K562 (cell line): ENCODE results near the gene LIAS. TPM values are rescaled to one million over a fixed set of nuclear protein-coding genes. Genes with fewer than 3 reads are reported as not detected.

Experiments
- BRD4 ChIP-seq: fragments of 200-600 bp; sonication (generic); IDR thresholded peaks from 2 replicates; pipeline ENCODE4 v1.6.1; 2017; ENCODE audit warnings: inconsistent platforms
- DIDO1 ChIP-seq: fragments of 450-650 bp; IDR thresholded peaks from 2 replicates; pipeline ENCODE4 v1.6.1; 2016; ENCODE audit warnings: low read depth, missing biosample characterization, missing genetic modification characterization
- PRDM10 ChIP-seq: fragments of 450-650 bp; IDR thresholded peaks from 2 replicates; pipeline ENCODE4 v1.6.1; 2018; ENCODE audit not compliant: partially characterized antibody
- RFX5 ChIP-seq: IDR thresholded peaks from 2 replicates; pipeline ENCODE4 v1.6.1; 2011; ENCODE audit warnings: low read depth, mild to moderate bottlenecking, improper control_type of control experiment, low read length
- TARDBP ChIP-seq: fragments of 450-650 bp; IDR thresholded peaks from 2 replicates; pipeline ENCODE4 v1.6.1; 2016
- TEAD4 ChIP-seq, 2 experiments: sonication (generic) in 1 of 2; formaldehyde crosslinking in 1 of 2; IDR thresholded peaks; 2 replicates each; pipeline versions ENCODE4 v1.6.1 to v1.8.0; 2012 to 2022; ENCODE audit warnings: borderline replicate concordance in 1 of 2, inconsistent platforms in 1 of 2, low read length in 1 of 2, mild to moderate bottlenecking in 1 of 2, missing genetic modification reagents in 1 of 2
- ZBTB33 ChIP-seq: sonication (generic); formaldehyde crosslinking; IDR thresholded peaks from 2 replicates; pipeline ENCODE4 v1.8.1; 2023; ENCODE audit warnings: mild to moderate bottlenecking, missing genetic modification reagents
- ZNF592 ChIP-seq: fragments of 450-650 bp; IDR thresholded peaks from 2 replicates; pipeline ENCODE4 v1.6.1; 2017; ENCODE audit warnings: antibody characterized with exemption, mild to moderate bottlenecking
- polyA plus RNA-seq, 8 experiments: library from polyadenylated mRNA; depleted of rRNA in 4 of 8; stranded (reverse) in 5 of 8; unstranded in 3 of 8; fragments of >200 nt; fragmentation: Nextera tagmentation in 2 of 8; fragmentation: Illumina TruSeq in 1 of 8; extraction: Ambion mirVana in 2 of 8; extraction: Trizol in 1 of 8; gene quantifications; 2 replicates each; pipeline versions ENCODE4 v1.2.1 to v1.2.3, GENCODE V29; 2011 to 2014; ENCODE audit warnings: inconsistent platforms in 1 of 8, missing spikeins in 1 of 8
- total RNA-seq, 7 experiments: library from RNA; depleted of rRNA in 6 of 7; stranded (reverse); fragments of >200 nt in 6 of 7; fragmentation: Illumina TruSeq in 2 of 7; extraction: Trizol in 2 of 7; gene quantifications; 2 replicates each; pipeline versions ENCODE4 v1.2.1 to v1.2.3, GENCODE V29; 2011 to 2021; ENCODE audit warnings: low replicate concordance in 1 of 7

LIAS gene
- total and polyA plus RNA-seq, 9 of the 15 experiments (the other 6 are each of a cell fraction or from before 2014, with no cell fraction given): 21.9 to 57.1 (median 42.1) TPM

- TF ChIP-seq TARDBP (no peak), ZNF592 (no peak), RFX5 (no peak), DIDO1 (tag) (no peak), TEAD4 (IDR thresholded peaks at IDR 0.05; ENCODE audit: low read length) (peak; percentile 21; the same call in 1 of the 2 replicates), TEAD4 (CRISPR knock-in tag; IDR thresholded peaks at IDR 0.05; ENCODE audit: borderline replicate concordance) (no peak), PRDM10 (no peak), BRD4 (no peak), ZBTB33 (CRISPR knock-in tag) (no peak)
- TF ChIP-seq, all 486 proteins: peak for 14
Measured at GRCh38 chr4:39452860-39453587, 5.8 kb upstream of the LIAS start (continued).
